ENCODE measurements around the gene ING4. TPM values are rescaled to one million over a fixed set of nuclear protein-coding genes. Genes with fewer than 3 reads are reported as not detected.

The ING4 gene
- total RNA-seq, 1 experiment from 2014 or later = 23.0 TPM

DNA sequence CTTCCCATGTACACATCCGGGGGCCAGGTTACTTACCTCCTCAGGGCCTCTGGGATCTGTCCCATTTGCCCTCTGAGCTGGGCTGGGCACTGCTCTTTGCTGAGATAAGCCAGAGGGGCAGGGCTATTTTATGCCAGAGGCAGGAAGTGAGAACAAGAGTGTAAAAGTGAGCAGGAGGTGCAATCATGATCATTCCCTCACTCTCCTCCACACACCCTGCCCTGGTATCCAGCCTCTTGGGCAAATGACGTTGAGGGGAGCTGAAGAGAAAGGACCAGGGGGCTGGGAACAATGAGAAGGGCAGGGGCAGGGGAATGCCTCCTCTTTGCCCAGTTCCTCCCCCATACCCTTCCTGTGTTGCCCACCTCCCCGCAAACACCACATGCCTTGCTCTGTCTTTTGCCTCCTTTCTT is 31.4 kb downstream of the ING4 start (continued):
- TF ChIP-seq GTF2I (CRISPR knock-in tag; conservative IDR thresholded peaks at IDR 0.05) (no peak), ATF3 (CRISPR knock-in tag; conservative IDR thresholded peaks at IDR 0.05) (no peak), ZBTB43 (CRISPR knock-in tag; IDR thresholded peaks at IDR 0.05) (no peak), OVOL2 (CRISPR knock-in tag; IDR thresholded peaks at IDR 0.05; ENCODE audit: borderline replicate concordance) (no peak)

GRCh38 chr12:6630736-6631135 is 32.2 kb downstream of the ING4 start:
- DNase-seq (ENCODE audit: low spot score) (no peak), ATAC-seq (no peak)
- ChIA-PET CTCF (interaction anchor here (4.3 kb wide), 1 partner anchor 10 kb away, joined by 25 read pairs; no protein-coding TSS in a partner anchor), POLR2A (no interaction called here)
- Mint-ChIP-seq H3K36me3 (no peaks in the 10 kb centered on the region), H3K9me3 (no peaks in the 10 kb centered on the region), H3K4me1 (peaks cover 12% of the 10 kb centered on the region), H3K27me3 (ENCODE audit: low read depth) (peaks cover 3% of the 10 kb centered on the region), H3K27ac (no peak overlapping the region), H3K4me3 (no peak overlapping the region)
- TF ChIP-seq, protein P1, sequence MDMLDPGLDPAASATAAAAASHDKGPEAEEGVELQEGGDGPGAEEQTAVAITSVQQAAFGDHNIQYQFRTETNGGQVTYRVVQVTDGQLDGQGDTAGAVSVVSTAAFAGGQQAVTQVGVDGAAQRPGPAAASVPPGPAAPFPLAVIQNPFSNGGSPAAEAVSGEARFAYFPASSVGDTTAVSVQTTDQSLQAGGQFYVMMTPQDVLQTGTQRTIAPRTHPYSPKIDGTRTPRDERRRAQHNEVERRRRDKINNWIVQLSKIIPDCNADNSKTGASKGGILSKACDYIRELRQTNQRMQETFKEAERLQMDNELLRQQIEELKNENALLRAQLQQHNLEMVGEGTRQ (CRISPR knock-in tag; IDR thresholded peaks at IDR 0.05) = no peak
- TF ChIP-seq, protein P2, sequence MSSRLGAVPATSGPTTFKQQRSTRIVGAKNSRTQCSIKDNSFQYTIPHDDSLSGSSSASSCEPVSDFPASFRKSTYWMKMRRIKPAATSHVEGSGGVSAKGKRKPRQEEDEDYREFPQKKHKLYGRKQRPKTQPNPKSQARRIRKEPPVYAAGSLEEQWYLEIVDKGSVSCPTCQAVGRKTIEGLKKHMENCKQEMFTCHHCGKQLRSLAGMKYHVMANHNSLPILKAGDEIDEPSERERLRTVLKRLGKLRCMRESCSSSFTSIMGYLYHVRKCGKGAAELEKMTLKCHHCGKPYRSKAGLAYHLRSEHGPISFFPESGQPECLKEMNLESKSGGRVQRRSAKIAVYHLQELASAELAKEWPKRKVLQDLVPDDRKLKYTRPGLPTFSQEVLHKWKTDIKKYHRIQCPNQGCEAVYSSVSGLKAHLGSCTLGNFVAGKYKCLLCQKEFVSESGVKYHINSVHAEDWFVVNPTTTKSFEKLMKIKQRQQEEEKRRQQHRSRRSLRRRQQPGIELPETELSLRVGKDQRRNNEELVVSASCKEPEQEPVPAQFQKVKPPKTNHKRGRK (CRISPR knock-in tag; IDR thresholded peaks at IDR 0.05; ENCODE audit: borderline replicate concordance) = no peak
- no peak for TF ChIP-seq JAZF1 (CRISPR knock-in tag; IDR thresholded peaks at IDR 0.05)
- TF ChIP-seq ZNF138 (CRISPR knock-in tag; conservative IDR thresholded peaks at IDR 0.05) = no peak
- TF ChIP-seq, protein P3, sequence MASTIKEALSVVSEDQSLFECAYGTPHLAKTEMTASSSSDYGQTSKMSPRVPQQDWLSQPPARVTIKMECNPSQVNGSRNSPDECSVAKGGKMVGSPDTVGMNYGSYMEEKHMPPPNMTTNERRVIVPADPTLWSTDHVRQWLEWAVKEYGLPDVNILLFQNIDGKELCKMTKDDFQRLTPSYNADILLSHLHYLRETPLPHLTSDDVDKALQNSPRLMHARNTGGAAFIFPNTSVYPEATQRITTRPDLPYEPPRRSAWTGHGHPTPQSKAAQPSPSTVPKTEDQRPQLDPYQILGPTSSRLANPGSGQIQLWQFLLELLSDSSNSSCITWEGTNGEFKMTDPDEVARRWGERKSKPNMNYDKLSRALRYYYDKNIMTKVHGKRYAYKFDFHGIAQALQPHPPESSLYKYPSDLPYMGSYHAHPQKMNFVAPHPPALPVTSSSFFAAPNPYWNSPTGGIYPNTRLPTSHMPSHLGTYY (CRISPR knock-in tag; IDR thresholded peaks at IDR 0.05) = no peak
- TF ChIP-seq ZNF263 (CRISPR knock-in tag; IDR thresholded peaks at IDR 0.05; ENCODE audit: low read depth) = no peak
- TF ChIP-seq, protein P4, sequence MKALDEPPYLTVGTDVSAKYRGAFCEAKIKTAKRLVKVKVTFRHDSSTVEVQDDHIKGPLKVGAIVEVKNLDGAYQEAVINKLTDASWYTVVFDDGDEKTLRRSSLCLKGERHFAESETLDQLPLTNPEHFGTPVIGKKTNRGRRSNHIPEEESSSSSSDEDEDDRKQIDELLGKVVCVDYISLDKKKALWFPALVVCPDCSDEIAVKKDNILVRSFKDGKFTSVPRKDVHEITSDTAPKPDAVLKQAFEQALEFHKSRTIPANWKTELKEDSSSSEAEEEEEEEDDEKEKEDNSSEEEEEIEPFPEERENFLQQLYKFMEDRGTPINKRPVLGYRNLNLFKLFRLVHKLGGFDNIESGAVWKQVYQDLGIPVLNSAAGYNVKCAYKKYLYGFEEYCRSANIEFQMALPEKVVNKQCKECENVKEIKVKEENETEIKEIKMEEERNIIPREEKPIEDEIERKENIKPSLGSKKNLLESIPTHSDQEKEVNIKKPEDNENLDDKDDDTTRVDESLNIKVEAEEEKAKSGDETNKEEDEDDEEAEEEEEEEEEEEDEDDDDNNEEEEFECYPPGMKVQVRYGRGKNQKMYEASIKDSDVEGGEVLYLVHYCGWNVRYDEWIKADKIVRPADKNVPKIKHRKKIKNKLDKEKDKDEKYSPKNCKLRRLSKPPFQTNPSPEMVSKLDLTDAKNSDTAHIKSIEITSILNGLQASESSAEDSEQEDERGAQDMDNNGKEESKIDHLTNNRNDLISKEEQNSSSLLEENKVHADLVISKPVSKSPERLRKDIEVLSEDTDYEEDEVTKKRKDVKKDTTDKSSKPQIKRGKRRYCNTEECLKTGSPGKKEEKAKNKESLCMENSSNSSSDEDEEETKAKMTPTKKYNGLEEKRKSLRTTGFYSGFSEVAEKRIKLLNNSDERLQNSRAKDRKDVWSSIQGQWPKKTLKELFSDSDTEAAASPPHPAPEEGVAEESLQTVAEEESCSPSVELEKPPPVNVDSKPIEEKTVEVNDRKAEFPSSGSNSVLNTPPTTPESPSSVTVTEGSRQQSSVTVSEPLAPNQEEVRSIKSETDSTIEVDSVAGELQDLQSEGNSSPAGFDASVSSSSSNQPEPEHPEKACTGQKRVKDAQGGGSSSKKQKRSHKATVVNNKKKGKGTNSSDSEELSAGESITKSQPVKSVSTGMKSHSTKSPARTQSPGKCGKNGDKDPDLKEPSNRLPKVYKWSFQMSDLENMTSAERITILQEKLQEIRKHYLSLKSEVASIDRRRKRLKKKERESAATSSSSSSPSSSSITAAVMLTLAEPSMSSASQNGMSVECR (CRISPR knock-in tag; IDR thresholded peaks at IDR 0.05; ENCODE audit: borderline replicate concordance) = no peak
- no peak for TF ChIP-seq TEAD4 (CRISPR knock-in tag; IDR thresholded peaks at IDR 0.05)
- TF ChIP-seq, protein P5, sequence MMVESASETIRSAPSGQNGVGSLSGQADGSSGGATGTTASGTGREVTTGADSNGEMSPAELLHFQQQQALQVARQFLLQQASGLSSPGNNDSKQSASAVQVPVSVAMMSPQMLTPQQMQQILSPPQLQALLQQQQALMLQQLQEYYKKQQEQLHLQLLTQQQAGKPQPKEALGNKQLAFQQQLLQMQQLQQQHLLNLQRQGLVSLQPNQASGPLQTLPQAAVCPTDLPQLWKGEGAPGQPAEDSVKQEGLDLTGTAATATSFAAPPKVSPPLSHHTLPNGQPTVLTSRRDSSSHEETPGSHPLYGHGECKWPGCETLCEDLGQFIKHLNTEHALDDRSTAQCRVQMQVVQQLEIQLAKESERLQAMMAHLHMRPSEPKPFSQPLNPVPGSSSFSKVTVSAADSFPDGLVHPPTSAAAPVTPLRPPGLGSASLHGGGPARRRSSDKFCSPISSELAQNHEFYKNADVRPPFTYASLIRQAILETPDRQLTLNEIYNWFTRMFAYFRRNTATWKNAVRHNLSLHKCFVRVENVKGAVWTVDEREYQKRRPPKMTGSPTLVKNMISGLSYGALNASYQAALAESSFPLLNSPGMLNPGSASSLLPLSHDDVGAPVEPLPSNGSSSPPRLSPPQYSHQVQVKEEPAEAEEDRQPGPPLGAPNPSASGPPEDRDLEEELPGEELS (CRISPR knock-in tag; IDR thresholded peaks at IDR 0.05) = no peak
- no peak for TF ChIP-seq KAT7 (CRISPR knock-in tag; IDR thresholded peaks at IDR 0.05; ENCODE audit: borderline replicate concordance)
